Karpas-422 (cell line): Measurements from ENCODE around the gene CLASRP. TPM values are rescaled to one million over a fixed set of nuclear protein-coding genes. Genes with fewer than 3 reads are reported as not detected.
A peak's percentile ranks its signal among the peaks of the same experiment; 100 is the strongest.

Source experiments
- DNase-seq: peaks from one replicate; pipeline ENCODE4 v3.0.0-alpha.2; 2015
- H2AFZ ChIP-seq: fragments of 200-600 bp; sonication (generic); 2 replicates; pipeline ENCODE4 v1.6.1; 2014; ENCODE audit warnings: antibody characterized with exemption, low read length, mixed read lengths
- H3K27ac ChIP-seq: fragments of 200-600 bp; sonication (generic); 2 replicates; pipeline ENCODE4 v1.5.1; 2014; ENCODE audit warnings: mild to moderate bottlenecking, low read length, moderate library complexity
- H3K27me3 ChIP-seq: fragments of 200-600 bp; sonication (generic); 2 replicates; pipeline ENCODE4 v1.6.1; 2014; ENCODE audit warnings: low read length, mixed read lengths
- H3K36me3 ChIP-seq: fragments of 200-600 bp; sonication (generic); 2 replicates; pipeline ENCODE4 v1.6.1; 2014; ENCODE audit warnings: low read length, mixed read lengths; ENCODE audit not compliant: insufficient read depth
- H3K4me1 ChIP-seq: fragments of 200-600 bp; sonication (generic); 2 replicates; pipeline ENCODE4 v1.6.1; 2014; ENCODE audit warnings: mild to moderate bottlenecking, low read length, mixed read lengths
- H3K4me2 ChIP-seq: fragments of 200-600 bp; sonication (generic); 2 replicates; pipeline ENCODE4 v1.6.1; 2014; ENCODE audit warnings: low read length, low read depth, mild to moderate bottlenecking; ENCODE audit not compliant: poor library complexity, severe bottlenecking
- H3K4me3 ChIP-seq: fragments of 200-600 bp; sonication (generic); 2 replicates; pipeline ENCODE4 v1.5.1; 2014; ENCODE audit warnings: mild to moderate bottlenecking, antibody characterized with exemption, low read length, mixed read lengths
- H3K79me2 ChIP-seq: fragments of 200-600 bp; sonication (generic); 2 replicates; pipeline ENCODE4 v1.6.1; 2014; ENCODE audit warnings: mild to moderate bottlenecking, low read length, mixed read lengths
- H3K9ac ChIP-seq: fragments of 200-600 bp; sonication (generic); 2 replicates; pipeline ENCODE4 v1.6.0; 2014; ENCODE audit warnings: low read length
- H3K9me2 ChIP-seq: fragments of 200-600 bp; sonication (generic), shearing (Covaris generic); replicated peaks from 2 replicates; pipeline ENCODE4 v1.6.0; 2014; ENCODE audit warnings: mild to moderate bottlenecking, low read length, moderate library complexity; ENCODE audit not compliant: insufficient read depth
- H3K9me3 ChIP-seq: fragments of 300-700, 200-600 bp; sonication (generic); 2 replicates; pipeline ENCODE4 v1.6.1; 2014; ENCODE audit warnings: low read length, mixed read lengths
- H4K20me1 ChIP-seq: fragments of 200-600 bp; sonication (generic); 2 replicates; pipeline ENCODE4 v1.6.1; 2014; ENCODE audit warnings: mild to moderate bottlenecking, antibody characterized with exemption, low read length, low read depth; ENCODE audit not compliant: insufficient read depth
- total RNA-seq: library from RNA; depleted of rRNA; stranded (reverse); fragments of >200 nt; shearing (Covaris generic); gene quantifications from 2 replicates; pipeline ENCODE4 v1.2.3, GENCODE V29; 2014; ENCODE audit warnings: low replicate concordance

CLASRP gene
- total RNA-seq, 1 experiment from 2014 or later, result 22.7 TPM

- no peaks in the 10 kb centered on the region for H3K36me3 ChIP-seq
- H2AFZ ChIP-seq, result no peak overlapping the region
- no peak overlapping the region for H3K9ac ChIP-seq
These were observed 73.4 kb downstream of the CLASRP start for GRCh38 chr19:45112111-45112827.

GRCh38 chr19:45113628-45114027 is 74.8 kb downstream of the CLASRP start:
- Histone ChIP-seq H3K4me1 (peaks cover 40% of the 10 kb centered on the region), H3K79me2 (peaks cover 94% of the 10 kb centered on the region), H2AFZ (no peak overlapping the region), H3K9me2 (no peaks in the 10 kb centered on the region), H3K27ac (no peak overlapping the region), H3K27me3 (no peaks in the 10 kb centered on the region), H3K9ac (no peak overlapping the region), H3K4me2 (no peak overlapping the region), H3K4me3 (no peak overlapping the region), H3K36me3 (no peaks in the 10 kb centered on the region), H3K9me3 (no peaks in the 10 kb centered on the region), H4K20me1 (peaks cover 28% of the 10 kb centered on the region; the same call in 1 of the 2 replicates)
- DNase-seq, result no peak

More at GRCh38 chr19:45112111-45112827, 73.4 kb downstream of the CLASRP start:
- Histone ChIP-seq H3K4me2 (no peak overlapping the region), H4K20me1 (peaks cover 19% of the 10 kb centered on the region; the same call in 1 of the 2 replicates), H3K9me2 (no peaks in the 10 kb centered on the region), H3K4me1 (peaks cover 38% of the 10 kb centered on the region), H3K79me2 (peaks cover 93% of the 10 kb centered on the region), H3K27me3 (no peaks in the 10 kb centered on the region), H3K27ac (no peak overlapping the region), H3K4me3 (no peak overlapping the region), H3K9me3 (no peaks in the 10 kb centered on the region)
- no peak for DNase-seq

GRCh38 chr19:45114116-45114515 is 75.3 kb downstream of the CLASRP start:
- Histone ChIP-seq H3K79me2 (peaks cover 93% of the 10 kb centered on the region), H3K9me2 (no peaks in the 10 kb centered on the region), H3K4me1 (peaks cover 44% of the 10 kb centered on the region), H3K9ac (no peak overlapping the region), H2AFZ (no peak overlapping the region), H3K27me3 (no peaks in the 10 kb centered on the region), H4K20me1 (peaks cover 28% of the 10 kb centered on the region; the same call in 1 of the 2 replicates), H3K36me3 (no peaks in the 10 kb centered on the region), H3K27ac (no peak overlapping the region), H3K4me2 (no peak overlapping the region), H3K9me3 (no peaks in the 10 kb centered on the region), H3K4me3 (no peak overlapping the region)
- DNase-seq, result no peak

GRCh38 chr19:45115809-45116615 is 77.2 kb downstream of the CLASRP start:
- H3K9me3 ChIP-seq, result no peaks in the 10 kb centered on the region
- DNase-seq, result no peak
- no peaks in the 10 kb centered on the region for H3K9me2 ChIP-seq
- no peak overlapping the region for H3K4me2 ChIP-seq
- peaks cover 91% of the 10 kb centered on the region for H3K79me2 ChIP-seq
- H3K27ac ChIP-seq, result no peak overlapping the region
- no peaks in the 10 kb centered on the region for H3K27me3 ChIP-seq
- peaks cover 32% of the 10 kb centered on the region; the same call in 1 of the 2 replicates for H4K20me1 ChIP-seq
- H3K4me1 ChIP-seq, result peaks cover 35% of the 10 kb centered on the region
- no peak overlapping the region for H3K9ac ChIP-seq
- no peak overlapping the region for H2AFZ ChIP-seq
- no peak overlapping the region for H3K4me3 ChIP-seq
- H3K36me3 ChIP-seq, result no peaks in the 10 kb centered on the region

GRCh38 chr19:45117167-45117594 is 78.3 kb downstream of the CLASRP start:
- Histone ChIP-seq H3K9ac (no peak overlapping the region), H3K4me1 (peaks cover 39% of the 10 kb centered on the region), H3K36me3 (no peaks in the 10 kb centered on the region), H3K27ac (no peak overlapping the region), H3K9me3 (no peaks in the 10 kb centered on the region), H3K79me2 (peaks cover 88% of the 10 kb centered on the region), H3K27me3 (no peaks in the 10 kb centered on the region), H2AFZ (no peak overlapping the region), H3K9me2 (no peaks in the 10 kb centered on the region), H4K20me1 (peaks cover 32% of the 10 kb centered on the region; the same call in 1 of the 2 replicates), H3K4me3 (no peak overlapping the region), H3K4me2 (no peak overlapping the region)
- DNase-seq, result peak; percentile 49

- H3K9ac ChIP-seq, result no peak overlapping the region
- H3K4me1 ChIP-seq, result peaks cover 39% of the 10 kb centered on the region
- no peak overlapping the region for H3K4me3 ChIP-seq
These were observed 78.8 kb downstream of the CLASRP start for GRCh38 chr19:45117671-45118070.

GRCh38 chr19:45118106-45118505 is 79.3 kb downstream of the CLASRP start:
- Histone ChIP-seq H3K27me3 (no peaks in the 10 kb centered on the region), H4K20me1 (peaks cover 27% of the 10 kb centered on the region; the same call in 1 of the 2 replicates), H3K9me2 (no peaks in the 10 kb centered on the region), H3K9ac (no peak overlapping the region), H3K9me3 (no peaks in the 10 kb centered on the region), H3K4me1 (peaks cover 38% of the 10 kb centered on the region), H2AFZ (no peak overlapping the region), H3K4me2 (peak overlapping the region; percentile 35), H3K79me2 (peaks cover 87% of the 10 kb centered on the region), H3K27ac (0 out of 2 replicates have a peak overlapping the region, but pooled peaks have one; percentile 7), H3K36me3 (no peaks in the 10 kb centered on the region), H3K4me3 (no peak overlapping the region)
- no peak for DNase-seq

More at GRCh38 chr19:45117671-45118070, 78.8 kb downstream of the CLASRP start:
- Histone ChIP-seq H3K79me2 (peaks cover 88% of the 10 kb centered on the region), H3K9me3 (no peaks in the 10 kb centered on the region), H3K36me3 (no peaks in the 10 kb centered on the region), H3K27ac (no peak overlapping the region), H3K9me2 (no peaks in the 10 kb centered on the region), H4K20me1 (peaks cover 27% of the 10 kb centered on the region; the same call in 1 of the 2 replicates), H3K27me3 (no peaks in the 10 kb centered on the region), H3K4me2 (peak overlapping the region; percentile 35), H2AFZ (no peak overlapping the region)
- no peak for DNase-seq
